ENCODE data around the gene CDX1. TPM values are rescaled to one million over a fixed set of nuclear protein-coding genes. Genes with fewer than 3 reads are reported as not detected.
A peak's percentile ranks its signal among the peaks of the same experiment; 100 is the strongest.

CDX1 gene
- polyA plus RNA-seq, 4 donors, result 205 to 308 (median 228) TPM

DNA sequence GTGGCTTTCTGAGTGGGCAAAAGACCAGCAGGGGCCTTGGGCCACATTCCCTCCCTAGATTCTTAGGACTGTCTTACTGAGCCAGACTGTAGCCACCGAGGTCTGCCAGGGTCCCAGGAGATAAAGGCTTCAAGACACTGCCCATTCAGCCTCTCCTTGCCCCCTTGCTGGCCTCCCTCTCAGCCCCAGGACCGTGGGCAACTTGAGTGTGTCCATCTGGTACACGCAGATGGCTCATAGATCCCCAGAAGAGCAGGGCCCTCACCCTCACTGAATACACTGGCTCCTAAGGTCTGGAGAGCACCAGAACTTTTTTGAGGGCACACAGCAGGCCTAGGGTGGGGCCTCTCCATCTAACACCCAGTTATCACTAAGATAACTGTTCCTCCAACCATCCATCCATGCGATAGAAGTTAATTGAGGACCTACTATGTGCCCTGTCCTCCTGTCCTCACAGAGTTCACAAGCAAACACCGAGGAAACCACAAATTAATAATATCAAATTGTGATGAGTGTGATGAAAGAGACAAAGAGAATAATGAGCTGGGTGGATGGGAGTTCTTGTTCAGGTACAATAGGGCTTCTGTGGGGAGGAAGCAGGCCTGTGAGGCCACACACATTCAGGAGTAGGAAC is 6.0 kb upstream of the CDX1 start:
- no peak overlapping the region for H3K4me3 ChIP-seq (ENCODE audit: low read depth in 1 of 3, low read length in 3 of 3)
- no peak for FAIRE-seq
- 51 to 67% (median 60%) methylated on average over 5 of the region's 5 CpGs for WGBS, 3 donors

DNA sequence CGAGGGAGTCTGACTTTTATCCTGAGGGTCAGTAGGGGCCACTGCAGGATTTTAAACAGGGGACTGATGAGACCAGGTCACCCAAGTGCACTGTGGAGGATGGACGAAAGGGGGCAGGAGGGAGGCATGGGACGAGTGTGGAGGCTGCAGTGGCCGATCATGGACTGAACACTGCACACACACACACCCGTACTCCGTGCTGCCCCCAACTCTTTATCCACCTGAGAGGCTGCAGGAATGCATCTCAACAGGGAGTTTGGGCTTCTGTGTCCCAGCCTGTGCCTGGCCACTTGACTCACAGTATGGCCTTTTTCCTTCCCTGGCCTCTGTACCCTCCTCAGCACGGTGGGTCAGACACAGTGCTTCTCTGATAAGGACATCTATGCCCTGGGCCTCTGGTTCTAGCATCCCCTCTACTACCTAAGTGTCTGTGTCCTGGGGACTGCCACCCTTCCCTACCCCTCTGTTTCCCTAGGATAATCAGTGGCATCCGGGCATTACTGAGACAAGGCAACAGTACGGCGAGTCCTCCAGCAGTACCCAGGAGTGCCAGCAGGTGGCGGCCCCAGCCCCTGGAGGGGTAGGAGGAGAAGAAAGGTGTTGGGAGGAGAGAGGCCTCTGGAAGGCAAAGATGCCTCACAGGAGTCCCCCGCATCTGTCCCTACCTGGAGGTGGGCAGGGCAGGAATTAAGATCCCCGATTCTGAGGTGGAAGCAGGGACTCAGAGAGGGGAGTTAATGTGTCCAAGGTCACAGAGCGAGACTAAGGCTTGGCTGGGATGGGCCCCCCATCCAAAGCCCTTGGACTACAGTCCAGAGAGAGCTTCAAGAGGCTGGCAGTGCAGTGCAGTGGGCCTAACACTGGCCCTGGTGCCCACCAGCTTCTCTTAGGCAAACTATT is 5.1 kb upstream of the CDX1 start:
- Histone ChIP-seq H3K27me3 (ENCODE audit: control insufficient read depth in 3 of 3, insufficient read depth in 3 of 3, low read length in 3 of 3) (no peaks in the 10 kb centered on the region), H3K9me3 (ENCODE audit: control insufficient read depth in 2 of 2, insufficient read depth in 1 of 2, low read depth in 1 of 2, low read length in 1 of 2) (no peaks in the 10 kb centered on the region), H3K4me3 (ENCODE audit: low read depth in 1 of 3, low read length in 3 of 3) (peak overlapping the region in 1 of 3 donors; percentile 13), H3K4me1 (ENCODE audit: control insufficient read depth in 3 of 3, insufficient read depth in 2 of 3, low read depth in 1 of 3, low read length in 2 of 3) (peaks cover 2 to 62% (median 13%) of the 10 kb centered on the region in 3 donors), H3K36me3 (ENCODE audit: control insufficient read depth in 3 of 3, insufficient read depth in 2 of 3, low read depth in 1 of 3, low read length in 3 of 3) (no peaks in the 10 kb centered on the region), H3K27ac (ENCODE audit: low read depth in 1 of 3, low read length in 2 of 3) (peak overlapping the region; percentile 77 to 95 (median 90))
- no peak for FAIRE-seq
- DNase-seq, result peak; percentile 88 to 93
- 12 to 42% (median 31%) methylated on average over 14 of the region's 14 CpGs for WGBS, 3 donors

More for the DNA sequence above, 6.0 kb upstream of the CDX1 start:
- H3K36me3 ChIP-seq (ENCODE audit: control insufficient read depth in 3 of 3, insufficient read depth in 2 of 3, low read depth in 1 of 3, low read length in 3 of 3), result no peaks in the 10 kb centered on the region
- no peaks in the 10 kb centered on the region for H3K9me3 ChIP-seq (ENCODE audit: control insufficient read depth in 2 of 2, insufficient read depth in 1 of 2, low read depth in 1 of 2, low read length in 1 of 2)
- H3K27me3 ChIP-seq (ENCODE audit: control insufficient read depth in 3 of 3, insufficient read depth in 3 of 3, low read length in 3 of 3), result no peaks in the 10 kb centered on the region
- H3K27ac ChIP-seq (ENCODE audit: low read depth in 1 of 3, low read length in 2 of 3), result peak overlapping the region in 2 of 3 donors; percentile 10 to 81
- H3K4me1 ChIP-seq (ENCODE audit: control insufficient read depth in 3 of 3, insufficient read depth in 2 of 3, low read depth in 1 of 3, low read length in 2 of 3), result peaks cover 2 to 60% (median 13%) of the 10 kb centered on the region in 3 donors
- no peak for DNase-seq

DNA sequence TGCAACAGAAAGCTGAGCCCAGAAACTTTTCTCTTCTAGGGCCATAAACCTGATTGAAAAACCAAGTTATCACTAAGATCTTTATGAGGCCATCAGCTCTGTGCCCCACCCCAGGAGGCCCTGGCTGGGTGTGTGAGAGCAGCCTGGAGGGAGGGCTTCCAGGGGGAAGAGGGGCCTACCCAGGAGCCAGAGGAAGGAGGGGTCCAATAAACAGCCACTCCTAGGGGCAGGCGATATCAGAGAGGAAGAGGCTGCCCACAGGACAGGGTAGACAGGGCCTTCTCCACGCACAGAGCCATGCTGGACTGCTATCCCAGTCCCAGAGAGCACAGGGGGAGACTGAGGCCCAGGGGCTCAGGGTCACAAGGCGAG is 4.5 kb upstream of the CDX1 start:
- Histone ChIP-seq H3K9me3 (ENCODE audit: control insufficient read depth in 2 of 2, insufficient read depth in 1 of 2, low read depth in 1 of 2, low read length in 1 of 2) (no peaks in the 10 kb centered on the region), H3K27ac (ENCODE audit: low read depth in 1 of 3, low read length in 2 of 3) (peak overlapping the region; percentile 90 to 95 (median 90)), H3K4me3 (ENCODE audit: low read depth in 1 of 3, low read length in 3 of 3) (peak overlapping the region in 1 of 3 donors; percentile 13), H3K4me1 (ENCODE audit: control insufficient read depth in 3 of 3, insufficient read depth in 2 of 3, low read depth in 1 of 3, low read length in 2 of 3) (peaks cover 2 to 62% (median 13%) of the 10 kb centered on the region in 3 donors), H3K36me3 (ENCODE audit: control insufficient read depth in 3 of 3, insufficient read depth in 2 of 3, low read depth in 1 of 3, low read length in 3 of 3) (no peaks in the 10 kb centered on the region), H3K27me3 (ENCODE audit: control insufficient read depth in 3 of 3, insufficient read depth in 3 of 3, low read length in 3 of 3) (no peaks in the 10 kb centered on the region)
- FAIRE-seq (no peak), DNase-seq (peak; percentile 93)
- WGBS, 3 donors, result 29 to 59% (median 40%) methylated on average over 3 of the region's 3 CpGs

DNA sequence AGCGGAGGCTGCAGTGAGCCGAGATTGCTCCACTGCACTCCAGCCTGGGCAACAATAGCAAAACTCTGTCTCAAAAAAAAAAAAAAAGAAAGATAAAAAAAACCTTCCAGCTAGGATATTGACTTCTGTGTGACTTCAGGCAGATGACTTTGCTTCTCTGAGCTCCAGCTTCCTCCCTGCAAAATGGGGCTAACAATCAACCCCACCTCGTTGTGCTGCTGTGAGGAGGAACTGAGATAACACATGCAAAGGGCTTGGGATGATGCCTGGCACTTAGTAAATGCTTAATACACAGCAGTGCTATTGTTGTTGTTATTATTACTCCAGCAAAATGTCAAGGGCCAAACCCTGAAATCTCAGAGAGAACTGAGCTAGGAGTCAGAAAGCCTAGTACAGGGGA is 3.5 kb upstream of the CDX1 start:
- no peak overlapping the region for H3K4me3 ChIP-seq (ENCODE audit: low read depth in 1 of 3, low read length in 3 of 3)
- no peak for DNase-seq
- peaks cover 0 to 6% (median 0%) of the 10 kb centered on the region in 3 donors for H3K36me3 ChIP-seq (ENCODE audit: control insufficient read depth in 3 of 3, insufficient read depth in 2 of 3, low read depth in 1 of 3, low read length in 3 of 3)
- no peaks in the 10 kb centered on the region for H3K9me3 ChIP-seq (ENCODE audit: control insufficient read depth in 2 of 2, insufficient read depth in 1 of 2, low read depth in 1 of 2, low read length in 1 of 2)
- no peaks in the 10 kb centered on the region for H3K27me3 ChIP-seq (ENCODE audit: control insufficient read depth in 3 of 3, insufficient read depth in 3 of 3, low read length in 3 of 3)
- H3K27ac ChIP-seq (ENCODE audit: low read depth in 1 of 3, low read length in 2 of 3), result peak overlapping the region; percentile 70 to 95 (median 90)
- FAIRE-seq, result no peak
- peaks cover 2 to 62% (median 13%) of the 10 kb centered on the region in 3 donors for H3K4me1 ChIP-seq (ENCODE audit: control insufficient read depth in 3 of 3, insufficient read depth in 2 of 3, low read depth in 1 of 3, low read length in 2 of 3)
- WGBS, 3 donors, result 58 to 64% (median 60%) methylated on average over 3 of the region's 3 CpGs

DNA sequence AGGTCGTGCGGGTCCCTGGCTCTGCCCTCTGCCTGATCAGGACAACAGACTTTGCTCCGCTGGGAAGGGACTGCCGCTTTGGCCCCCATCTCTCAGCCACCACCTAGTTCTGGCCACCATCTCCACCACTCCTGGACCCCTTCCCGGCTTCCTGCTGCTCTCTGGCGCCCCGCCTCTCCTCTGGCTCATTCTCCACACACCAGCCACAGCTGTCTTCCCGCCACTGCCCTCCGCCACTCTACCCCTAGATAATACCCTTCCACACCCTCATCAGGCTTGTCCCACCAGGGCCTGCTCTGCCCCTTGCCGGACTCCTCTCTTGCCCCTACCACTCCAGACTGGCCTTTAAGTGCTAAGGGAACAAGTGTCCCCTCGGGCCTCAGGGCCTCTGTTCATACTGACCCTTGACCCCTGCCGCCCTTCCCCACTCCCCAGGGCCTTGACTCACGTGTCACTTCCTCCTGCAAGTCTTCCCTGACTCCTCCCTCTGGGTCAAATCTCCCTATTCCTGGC is 3.0 kb upstream of the CDX1 start:
- H3K27me3 ChIP-seq (ENCODE audit: control insufficient read depth in 3 of 3, insufficient read depth in 3 of 3, low read length in 3 of 3), result no peaks in the 10 kb centered on the region
- no peaks in the 10 kb centered on the region for H3K9me3 ChIP-seq (ENCODE audit: control insufficient read depth in 2 of 2, insufficient read depth in 1 of 2, low read depth in 1 of 2, low read length in 1 of 2)
- peak; percentile 77 to 86 for DNase-seq
- peak overlapping the region; percentile 70 to 95 (median 90) for H3K27ac ChIP-seq (ENCODE audit: low read depth in 1 of 3, low read length in 2 of 3)
- FAIRE-seq, result no peak
- H3K4me3 ChIP-seq (ENCODE audit: low read depth in 1 of 3, low read length in 3 of 3), result no peak overlapping the region
- WGBS, 3 donors, result 14 to 28% (median 25%) methylated on average over 11 to 13 of the region's 13 CpGs
- peaks cover 2 to 62% (median 13%) of the 10 kb centered on the region in 3 donors for H3K4me1 ChIP-seq (ENCODE audit: control insufficient read depth in 3 of 3, insufficient read depth in 2 of 3, low read depth in 1 of 3, low read length in 2 of 3)
- H3K36me3 ChIP-seq (ENCODE audit: control insufficient read depth in 3 of 3, insufficient read depth in 2 of 3, low read depth in 1 of 3, low read length in 3 of 3), result peaks cover 0 to 9% (median 0%) of the 10 kb centered on the region in 3 donors

DNA sequence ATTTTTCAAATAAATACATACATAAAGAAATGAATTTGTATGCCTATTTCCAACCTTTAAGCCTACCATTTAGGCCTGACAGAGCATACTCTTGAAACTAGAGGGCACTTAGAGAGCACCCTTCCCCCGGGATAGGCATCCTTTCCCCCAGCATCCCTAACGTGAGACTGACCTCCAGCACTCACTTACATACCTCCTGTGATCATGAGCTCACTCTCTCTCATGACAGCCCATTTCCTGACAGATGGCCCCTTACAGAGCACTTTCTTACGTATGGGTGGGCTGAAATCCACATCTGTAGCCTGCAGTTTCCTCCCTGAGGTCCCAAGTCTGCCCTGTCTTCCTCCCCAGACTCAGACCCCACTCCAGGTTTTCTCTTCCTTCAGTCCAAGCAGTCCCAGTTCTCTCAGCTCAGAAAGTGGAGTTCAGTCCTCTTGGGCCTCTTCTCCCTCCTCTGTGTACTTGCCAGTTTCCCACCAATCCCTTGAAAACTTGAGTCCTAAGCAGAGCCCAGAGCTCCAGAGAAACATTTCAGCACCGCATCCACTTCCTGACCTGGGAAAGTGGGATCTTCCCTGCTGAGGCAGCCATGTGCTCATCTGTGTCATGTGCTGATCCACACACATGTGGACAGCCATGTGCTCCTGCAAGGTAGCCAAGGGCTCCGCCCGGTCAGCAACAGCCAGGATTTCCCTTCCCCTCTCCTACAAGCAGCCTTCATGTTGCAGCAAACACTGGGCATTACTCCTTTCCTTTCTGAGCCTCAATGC is 2.2 kb upstream of the CDX1 start:
- peaks cover 2 to 62% (median 13%) of the 10 kb centered on the region in 3 donors for H3K4me1 ChIP-seq (ENCODE audit: control insufficient read depth in 3 of 3, insufficient read depth in 2 of 3, low read depth in 1 of 3, low read length in 2 of 3)
- H3K36me3 ChIP-seq (ENCODE audit: control insufficient read depth in 3 of 3, insufficient read depth in 2 of 3, low read depth in 1 of 3, low read length in 3 of 3), result peaks cover 0 to 15% (median 0%) of the 10 kb centered on the region in 3 donors
- H3K4me3 ChIP-seq (ENCODE audit: low read depth in 1 of 3, low read length in 3 of 3), result no peak overlapping the region
- 43 to 53% (median 44%) methylated on average over 6 of the region's 6 CpGs for WGBS, 3 donors
- no peaks in the 10 kb centered on the region for H3K9me3 ChIP-seq (ENCODE audit: control insufficient read depth in 2 of 2, insufficient read depth in 1 of 2, low read depth in 1 of 2, low read length in 1 of 2)
- H3K27ac ChIP-seq (ENCODE audit: low read depth in 1 of 3, low read length in 2 of 3), result peak overlapping the region; percentile 85 to 95 (median 90)
- DNase-seq, result peak; percentile 60 to 69
- FAIRE-seq, result no peak
- no peaks in the 10 kb centered on the region for H3K27me3 ChIP-seq (ENCODE audit: control insufficient read depth in 3 of 3, insufficient read depth in 3 of 3, low read length in 3 of 3)

DNA sequence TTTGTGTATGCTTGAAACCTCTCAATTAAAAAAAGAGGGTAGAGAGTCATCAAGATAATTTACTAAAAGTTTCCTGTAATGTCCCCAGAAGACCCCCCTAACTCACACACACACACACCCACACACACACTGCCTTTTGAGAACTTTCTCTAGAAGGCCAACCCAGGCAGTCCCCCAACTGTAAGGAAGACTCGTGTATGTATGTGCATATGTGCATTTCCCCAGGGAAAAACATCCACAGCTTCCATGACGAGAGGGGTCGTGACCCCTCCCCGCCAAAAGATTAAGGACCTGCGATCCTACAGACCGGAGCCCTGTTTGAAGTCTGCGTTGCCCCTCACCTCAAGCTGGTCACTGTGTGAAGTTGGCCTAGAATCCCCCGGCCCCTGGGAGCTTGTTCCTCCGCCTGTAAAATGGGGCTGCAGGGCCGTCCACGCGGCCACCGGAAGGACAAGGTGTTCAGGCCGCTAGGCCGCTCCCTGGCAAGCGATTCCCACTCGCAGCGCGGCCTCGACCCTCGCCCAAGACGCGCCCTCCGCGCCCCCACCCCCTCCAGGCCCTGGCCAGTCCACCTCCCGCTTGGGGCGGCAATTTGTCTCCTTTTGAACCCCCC is 435 bp upstream of the CDX1 start:
- H3K27me3 ChIP-seq (ENCODE audit: control insufficient read depth in 3 of 3, insufficient read depth in 3 of 3, low read length in 3 of 3), result no peaks in the 10 kb centered on the region
- DNase-seq, result no peak

More for the DNA sequence above, 435 bp upstream of the CDX1 start:
- Histone ChIP-seq H3K9me3 (ENCODE audit: control insufficient read depth in 2 of 2, insufficient read depth in 1 of 2, low read depth in 1 of 2, low read length in 1 of 2) (no peaks in the 10 kb centered on the region), H3K36me3 (ENCODE audit: control insufficient read depth in 3 of 3, insufficient read depth in 2 of 3, low read depth in 1 of 3, low read length in 3 of 3) (peaks cover 0 to 32% (median 0%) of the 10 kb centered on the region in 3 donors), H3K4me3 (ENCODE audit: low read depth in 1 of 3, low read length in 3 of 3) (peak overlapping the region in 2 of 3 donors; percentile 44 to 81), H3K27ac (ENCODE audit: low read depth in 1 of 3, low read length in 2 of 3) (peak overlapping the region; percentile 57 to 94 (median 90)), H3K4me1 (ENCODE audit: control insufficient read depth in 3 of 3, insufficient read depth in 2 of 3, low read depth in 1 of 3, low read length in 2 of 3) (peaks cover 2 to 55% (median 13%) of the 10 kb centered on the region in 3 donors)
- no peak for FAIRE-seq
- 25 to 65% (median 50%) methylated on average over 18 to 27 of the region's 27 CpGs for WGBS, 3 donors
